Stimulated activated CD4-positive, alpha-beta T cell treated with anti-CD3 and anti-CD28 coated beads, Interleukin-15, amount 100 ng/mL, for 48 hours (primary cell): ENCODE results near the gene CDC73.
"Not testable (repeated sequence)": the region's sequence is repeated elsewhere in the genome, so short reads cannot be mapped to it uniquely, and the experiment has no call there.

Experiments used
- DNase-seq, 2 donors: peaks; one replicate each; pipeline ENCODE4 v3.0.0-alpha.2; 2020; ENCODE audit warnings: low read depth in 2 of 2

Gene CDC73

GRCh38 chr1:193285641-193286040, 163.8 kb downstream of the CDC73 start:
- DNase-seq: no peak

DNA sequence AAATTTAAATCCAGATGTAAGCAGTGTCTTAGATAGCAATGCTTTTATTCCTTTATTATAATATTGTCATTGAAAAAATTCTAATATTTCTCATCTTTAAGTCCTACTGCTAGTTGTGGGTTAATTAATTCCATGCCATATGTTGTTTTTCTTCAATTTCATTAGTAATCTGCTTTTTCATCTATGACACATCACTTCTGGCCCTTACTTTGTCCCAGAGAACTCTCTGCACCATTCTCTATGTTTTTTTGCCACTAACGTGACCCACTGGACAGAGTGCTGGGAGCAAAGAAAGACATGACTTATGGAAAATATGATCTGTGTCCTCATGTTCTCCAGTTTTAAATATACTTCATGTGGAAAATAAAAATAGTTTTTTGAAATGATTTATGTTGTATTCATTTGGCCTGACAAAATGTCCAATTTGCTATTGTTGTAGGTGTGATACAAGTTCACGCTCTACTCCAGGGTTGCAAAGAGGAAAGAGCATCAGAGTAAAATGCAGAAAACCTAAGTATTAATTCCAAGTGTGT, 166.8 kb downstream of the CDC73 start:
- DNase-seq: not testable (repeated sequence)

DNA sequence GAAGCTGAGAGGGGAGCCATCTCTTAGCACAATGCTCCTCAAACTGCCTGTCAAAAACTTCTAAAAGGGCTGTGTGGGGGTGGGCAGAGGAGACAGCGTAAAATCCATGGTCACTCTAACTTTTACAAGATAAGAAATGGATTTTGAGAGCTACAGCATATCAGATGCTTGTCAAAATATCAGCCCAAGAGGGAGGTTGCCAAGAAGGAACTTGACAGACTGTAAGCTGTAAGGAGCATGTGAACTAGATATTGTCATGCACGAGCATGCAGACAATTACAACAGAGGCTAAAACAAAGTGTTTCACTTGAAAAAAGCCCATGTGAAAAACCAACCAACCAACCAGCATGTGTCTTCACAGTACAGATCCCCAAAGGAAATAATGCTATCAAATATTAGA, 171.9 kb downstream of the CDC73 start:
- DNase-seq: no peak

- no peak for DNase-seq
Observed at GRCh38 chr1:193299038-193299437, 177.2 kb downstream of the CDC73 start.

DNA sequence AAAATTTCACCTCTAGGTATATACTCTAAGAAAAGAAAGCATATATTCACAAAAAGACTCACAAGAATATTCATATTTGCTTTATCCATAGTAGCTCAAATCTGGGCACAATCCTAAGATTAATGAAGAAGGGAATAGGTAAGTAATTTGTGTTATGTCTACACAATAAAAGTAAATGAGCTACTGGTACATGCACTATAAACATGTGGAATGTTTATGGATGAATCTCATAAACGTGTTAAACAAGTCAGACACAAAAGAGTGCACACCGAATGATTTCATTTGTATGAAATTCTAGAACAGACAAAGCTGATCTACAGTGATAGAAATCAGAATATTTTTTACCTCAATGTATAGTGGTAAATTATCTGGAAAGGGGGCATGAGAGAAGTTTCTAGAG, 179.9 kb downstream of the CDC73 start:
- no peak for DNase-seq

DNA sequence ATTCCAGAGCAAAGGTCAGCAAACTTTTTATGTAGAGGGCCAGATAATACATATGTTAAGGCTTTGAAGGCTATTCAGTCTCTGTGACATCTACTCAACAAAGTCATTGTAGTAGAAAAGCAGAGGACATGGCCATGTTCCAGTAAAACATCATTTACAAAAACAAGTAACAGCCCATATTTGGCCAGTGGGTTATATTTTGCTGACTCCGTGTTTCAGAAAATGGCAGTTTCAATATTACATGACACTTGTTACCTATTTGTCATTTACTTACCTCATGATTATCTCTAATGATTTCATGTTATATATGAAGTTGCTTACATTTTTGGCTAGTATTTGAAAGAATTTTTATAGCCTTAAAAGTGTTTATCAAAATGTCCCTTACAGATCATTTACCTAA, 182.0 kb downstream of the CDC73 start:
- no peak for DNase-seq
